WTC11 (cell line): Measurements from ENCODE around the gene FLT4. TPM values are rescaled to one million over a fixed set of nuclear protein-coding genes. Genes with fewer than 3 reads are reported as not detected.

ENCODE experiments used
- ATAC-seq: fragments of 200-7000 bp; cut with Tn5 transposase; 2 replicates; pipeline ENCODE4 v1.10.0; 2021; ENCODE audit warnings: mild to moderate bottlenecking, moderate library complexity
- CTCF ChIA-PET: fragments of 300-600 bp; sonication (Branson Sonifier 250); formaldehyde crosslinking; loops from one replicate; lab custom pipeline; 2021; ENCODE audit warnings: antibody characterized with exemption; lab: Charles Lee
- POLR2A ChIA-PET: fragments of 350-600 bp; sonication (Branson Sonifier 250); formaldehyde crosslinking; loops from one replicate; lab custom pipeline; 2021; ENCODE audit warnings: antibody characterized with exemption; lab: Charles Lee
- DNase-seq: peaks from one replicate; pipeline ENCODE4 v3.0.0; 2021; ENCODE audit warnings: low spot score
- H3K27ac Mint-ChIP-seq: 2 replicates; pipeline ENCODE4 v1.8.0; 2021; ENCODE audit warnings: mixed read lengths
- H3K27me3 Mint-ChIP-seq: 2 replicates; pipeline ENCODE4 v1.8.0; 2021; ENCODE audit warnings: low read depth, mild to moderate bottlenecking, moderate library complexity, mixed read lengths
- H3K36me3 Mint-ChIP-seq: 2 replicates; pipeline ENCODE4 v1.8.0; 2021; ENCODE audit warnings: mixed read lengths
- H3K4me1 Mint-ChIP-seq: 2 replicates; pipeline ENCODE4 v1.8.0; 2022; ENCODE audit warnings: mixed read lengths
- H3K4me3 Mint-ChIP-seq: 2 replicates; pipeline ENCODE4 v1.8.0; 2021; ENCODE audit warnings: mild to moderate bottlenecking, moderate library complexity, mixed read lengths
- H3K9me3 Mint-ChIP-seq: 2 replicates; pipeline ENCODE4 v1.8.0; 2021; ENCODE audit warnings: mixed read lengths
- ATF1 ChIP-seq: sonication (generic); formaldehyde crosslinking; IDR thresholded peaks from 2 replicates; pipeline ENCODE4 v1.8.1; 2023; ENCODE audit warnings: mild to moderate bottlenecking, moderate library complexity, missing genetic modification reagents
- CDX4 ChIP-seq: fragments of 250-450 bp; sonication (Bioruptor Pico); IDR thresholded peaks from 2 replicates; pipeline ENCODE4 v1.9.0; 2021; ENCODE audit warnings: moderate library complexity, mild to moderate bottlenecking, inconsistent platforms, borderline replicate concordance
- CTCF ChIP-seq: fragments of 200-600 bp; IDR thresholded peaks from 2 replicates; pipeline ENCODE4 v1.8.0; 2022; ENCODE audit warnings: antibody characterized with exemption
- E2F5 ChIP-seq: sonication (generic); formaldehyde crosslinking; IDR thresholded peaks from 2 replicates; pipeline ENCODE4 v1.8.1; 2022; ENCODE audit warnings: mild to moderate bottlenecking, moderate library complexity, missing genetic modification reagents
- GTF2I ChIP-seq: fragments of 250-450 bp; sonication (Bioruptor Pico); conservative IDR thresholded peaks from 2 replicates; pipeline ENCODE4 v1.4.0; 2021; ENCODE audit warnings: mild to moderate bottlenecking
- JAZF1 ChIP-seq: fragments of 250-450 bp; sonication (Bioruptor Pico); IDR thresholded peaks from 2 replicates; pipeline ENCODE4 v1.9.0; 2021; ENCODE audit warnings: moderate library complexity, mild to moderate bottlenecking, inconsistent platforms
- JUN ChIP-seq: sonication (generic); formaldehyde crosslinking; IDR thresholded peaks from 2 replicates; pipeline ENCODE4 v1.8.0; 2023; ENCODE audit warnings: mild to moderate bottlenecking, missing genetic modification reagents
- NFATC4 ChIP-seq: fragments of 250-450 bp; sonication (Bioruptor Pico); IDR thresholded peaks from 2 replicates; pipeline ENCODE4 v1.9.0; 2021; ENCODE audit warnings: mild to moderate bottlenecking
- NFYB ChIP-seq: sonication (generic); formaldehyde crosslinking; conservative IDR thresholded peaks from 2 replicates; pipeline ENCODE4 v1.8.0; 2022; ENCODE audit warnings: low read depth, missing genetic modification reagents
- PRRX2 ChIP-seq: fragments of 250-450 bp; sonication (Bioruptor Pico); IDR thresholded peaks from 2 replicates; pipeline ENCODE4 v1.8.0; 2021; ENCODE audit warnings: mild to moderate bottlenecking
- SMAD3 ChIP-seq: sonication (generic); formaldehyde crosslinking; IDR thresholded peaks from 2 replicates; pipeline ENCODE4 v1.8.0; 2022; ENCODE audit warnings: missing genetic modification reagents, mild to moderate bottlenecking, borderline replicate concordance
- SMAD4 ChIP-seq: sonication (generic); formaldehyde crosslinking; IDR thresholded peaks from 2 replicates; pipeline ENCODE4 v1.8.0; 2022; ENCODE audit warnings: mild to moderate bottlenecking, missing genetic modification reagents
- STAT6 ChIP-seq: sonication (generic); formaldehyde crosslinking; conservative IDR thresholded peaks from 2 replicates; pipeline ENCODE4 v1.8.1; 2023; ENCODE audit warnings: mild to moderate bottlenecking, low read depth, missing genetic modification reagents, moderate library complexity
- USF1 ChIP-seq: sonication (generic); formaldehyde crosslinking; IDR thresholded peaks from 2 replicates; pipeline ENCODE4 v1.8.0; 2022; ENCODE audit warnings: mild to moderate bottlenecking, missing genetic modification reagents
- USF2 ChIP-seq: sonication (generic); formaldehyde crosslinking; IDR thresholded peaks from 2 replicates; pipeline ENCODE4 v1.8.1; 2023; ENCODE audit warnings: mild to moderate bottlenecking, missing genetic modification reagents, moderate library complexity
- ZBTB43 ChIP-seq: sonication (generic); formaldehyde crosslinking; IDR thresholded peaks from 2 replicates; pipeline ENCODE4 v1.8.1; 2023; ENCODE audit warnings: mild to moderate bottlenecking, missing genetic modification reagents
- ZNF138 ChIP-seq: sonication (generic); formaldehyde crosslinking; conservative IDR thresholded peaks from 2 replicates; pipeline ENCODE4 v1.8.1; 2022; ENCODE audit warnings: mild to moderate bottlenecking, moderate library complexity, missing genetic modification reagents
- ZNF423 ChIP-seq: fragments of 250-450 bp; sonication (Bioruptor Pico); IDR thresholded peaks from 2 replicates; pipeline ENCODE4 v2.1.2; 2022; ENCODE audit warnings: mild to moderate bottlenecking, moderate library complexity
- ZNF671 ChIP-seq: fragments of 250-450 bp; sonication (Bioruptor Pico); IDR thresholded peaks from 2 replicates; pipeline ENCODE4 v1.8.0; 2021; ENCODE audit warnings: mild to moderate bottlenecking
- total RNA-seq: library from RNA; stranded (reverse); gene quantifications from 3 replicates; pipeline ENCODE4 v1.2.3, GENCODE V29; 2021

The FLT4 gene
- total RNA-seq, 1 experiment from 2014 or later = 12.4 TPM

GRCh38 chr5:180639287-180639686 lies 10.1 kb downstream of the FLT4 start:
- H3K4me1 Mint-ChIP-seq = no peaks in the 10 kb centered on the region
- no peak for ATAC-seq
- CTCF ChIA-PET = interaction anchor here (3.4 kb wide), 1 partner anchor 20 kb away, joined by 35 read pairs; no protein-coding TSS in a partner anchor
- TF ChIP-seq JAZF1 (CRISPR knock-in tag) (no peak), USF1 (CRISPR knock-in tag) (no peak), ZBTB43 (no peak), ZNF423 (CRISPR knock-in tag) (no peak), SMAD3 (CRISPR knock-in tag) (no peak), CDX4 (CRISPR knock-in tag) (no peak), USF2 (CRISPR knock-in tag) (no peak), E2F5 (CRISPR knock-in tag) (no peak), ATF1 (no peak), JUN (CRISPR knock-in tag) (no peak), ZNF671 (no peak), CTCF (no peak), SMAD4 (CRISPR knock-in tag) (no peak), PRRX2 (CRISPR knock-in tag) (no peak), NFYB (CRISPR knock-in tag) (no peak), ZNF138 (CRISPR knock-in tag) (no peak), NFATC4 (no peak), STAT6 (no peak), GTF2I (CRISPR knock-in tag) (no peak)
- TF ChIP-seq, all 79 proteins: peak for 0
- no peaks in the 10 kb centered on the region for H3K27me3 Mint-ChIP-seq
- H3K4me3 Mint-ChIP-seq = no peak overlapping the region
- no peaks in the 10 kb centered on the region for H3K9me3 Mint-ChIP-seq
- POLR2A ChIA-PET = no interaction called here
- no peaks in the 10 kb centered on the region for H3K36me3 Mint-ChIP-seq
- no peak overlapping the region for H3K27ac Mint-ChIP-seq
- DNase-seq = no peak
